Lower leg skin (tissue), 4 donors: ENCODE data around the gene KCNJ9. TPM values are rescaled to one million over a fixed set of nuclear protein-coding genes. Genes with fewer than 3 reads are reported as not detected.
"Not testable (repeated sequence)": the region's sequence is repeated elsewhere in the genome, so short reads cannot be mapped to it uniquely, and the experiment has no call there.

Experiments used
- DNase-seq, 2 donors: peaks; one replicate each; pipeline ENCODE4 v3.0.0-alpha.2; 2019; ENCODE audit warnings: low spot score in 2 of 2
- H3K4me3 ChIP-seq: fragments of 200-600 bp; sonication (generic); 2 replicates; pipeline ENCODE4 v1.5.1; 2017; ENCODE audit warnings: mild to moderate bottlenecking, low read depth; ENCODE audit not compliant: poor library complexity, severe bottlenecking
- POLR2A ChIP-seq, 2 donors: fragments of 450-650 bp; IDR thresholded peaks; one replicate each; pipeline ENCODE4 v1.6.1; 2016 to 2017; ENCODE audit warnings: antibody characterized with exemption in 2 of 2, mild to moderate bottlenecking in 1 of 2, moderate library complexity in 1 of 2
- WGBS, 2 donors: methylation state at CpG; one replicate each; pipeline ENCODE4 v1.1.5; 2018; 5-methylcytosine and 5-hydroxymethylcytosine counted together
- intact Hi-C: fragments of 100-400 bp; cut with DNase I; formaldehyde crosslinking; loops from one replicate; pipeline ENCODE4 v1.15.0; 2023; ENCODE audit warnings: low total_unique reads
- total RNA-seq, 4 donors: library from RNA; depleted of rRNA; stranded (reverse); fragments of >200 nt; gene quantifications; one replicate each; pipeline ENCODE4 v1.1.0, GENCODE V29; 2016
- TF ChIP-seq, protein P1 (sequence below), 3 donors: fragments of 450-650 bp; IDR thresholded peaks; one replicate each; pipeline ENCODE4 v1.5.1; 2016; ENCODE audit warnings: antibody characterized with exemption in 3 of 3, mild to moderate bottlenecking in 3 of 3, moderate library complexity in 2 of 3

KCNJ9 gene
- total RNA-seq, 4 donors from 2014 or later, result 0.12 TPM; not detected in 3

DNA sequence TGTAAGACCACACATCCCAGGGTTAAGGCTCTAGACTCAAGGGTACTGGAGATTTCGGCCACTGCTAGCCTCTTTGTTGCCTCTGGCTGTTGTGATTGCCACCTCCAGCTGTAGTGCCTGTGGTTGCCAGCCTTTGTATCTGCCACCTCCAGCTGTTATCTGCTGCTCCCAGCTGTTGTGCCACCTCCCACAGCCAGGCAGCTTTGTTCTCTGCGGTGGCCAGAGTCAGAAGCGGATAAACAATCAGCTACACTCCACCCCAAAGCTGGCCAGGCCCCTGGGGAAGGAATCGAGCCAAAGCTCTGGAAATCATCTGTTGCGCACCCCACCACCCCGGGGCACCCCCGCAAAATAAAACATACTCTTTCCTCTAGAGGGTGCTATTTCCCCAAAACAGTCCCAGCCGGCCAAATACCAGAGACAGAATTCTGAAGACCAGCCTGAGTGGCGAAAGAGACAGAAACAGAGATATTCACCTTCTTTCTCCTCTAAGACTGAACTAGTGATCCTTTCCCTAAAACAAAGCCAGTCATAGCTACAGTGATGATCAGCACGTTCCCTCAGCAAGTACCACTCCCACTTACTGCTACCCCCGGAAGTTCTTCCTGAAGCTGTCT, 34.7 kb upstream of the KCNJ9 start:
- no peak for TF ChIP-seq POLR2A (IDR thresholded peaks at IDR 0.05)
- TF ChIP-seq, protein P1, sequence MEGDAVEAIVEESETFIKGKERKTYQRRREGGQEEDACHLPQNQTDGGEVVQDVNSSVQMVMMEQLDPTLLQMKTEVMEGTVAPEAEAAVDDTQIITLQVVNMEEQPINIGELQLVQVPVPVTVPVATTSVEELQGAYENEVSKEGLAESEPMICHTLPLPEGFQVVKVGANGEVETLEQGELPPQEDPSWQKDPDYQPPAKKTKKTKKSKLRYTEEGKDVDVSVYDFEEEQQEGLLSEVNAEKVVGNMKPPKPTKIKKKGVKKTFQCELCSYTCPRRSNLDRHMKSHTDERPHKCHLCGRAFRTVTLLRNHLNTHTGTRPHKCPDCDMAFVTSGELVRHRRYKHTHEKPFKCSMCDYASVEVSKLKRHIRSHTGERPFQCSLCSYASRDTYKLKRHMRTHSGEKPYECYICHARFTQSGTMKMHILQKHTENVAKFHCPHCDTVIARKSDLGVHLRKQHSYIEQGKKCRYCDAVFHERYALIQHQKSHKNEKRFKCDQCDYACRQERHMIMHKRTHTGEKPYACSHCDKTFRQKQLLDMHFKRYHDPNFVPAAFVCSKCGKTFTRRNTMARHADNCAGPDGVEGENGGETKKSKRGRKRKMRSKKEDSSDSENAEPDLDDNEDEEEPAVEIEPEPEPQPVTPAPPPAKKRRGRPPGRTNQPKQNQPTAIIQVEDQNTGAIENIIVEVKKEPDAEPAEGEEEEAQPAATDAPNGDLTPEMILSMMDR (IDR thresholded peaks at IDR 0.05), result no peak
- peak in 1 of 2 donors; percentile 40 for DNase-seq
- 5 to 8% methylated on average over 11 of the region's 11 CpGs for WGBS, 2 donors
- H3K4me3 ChIP-seq, result no peak overlapping the region
- intact Hi-C loops, result no loop called here

DNA sequence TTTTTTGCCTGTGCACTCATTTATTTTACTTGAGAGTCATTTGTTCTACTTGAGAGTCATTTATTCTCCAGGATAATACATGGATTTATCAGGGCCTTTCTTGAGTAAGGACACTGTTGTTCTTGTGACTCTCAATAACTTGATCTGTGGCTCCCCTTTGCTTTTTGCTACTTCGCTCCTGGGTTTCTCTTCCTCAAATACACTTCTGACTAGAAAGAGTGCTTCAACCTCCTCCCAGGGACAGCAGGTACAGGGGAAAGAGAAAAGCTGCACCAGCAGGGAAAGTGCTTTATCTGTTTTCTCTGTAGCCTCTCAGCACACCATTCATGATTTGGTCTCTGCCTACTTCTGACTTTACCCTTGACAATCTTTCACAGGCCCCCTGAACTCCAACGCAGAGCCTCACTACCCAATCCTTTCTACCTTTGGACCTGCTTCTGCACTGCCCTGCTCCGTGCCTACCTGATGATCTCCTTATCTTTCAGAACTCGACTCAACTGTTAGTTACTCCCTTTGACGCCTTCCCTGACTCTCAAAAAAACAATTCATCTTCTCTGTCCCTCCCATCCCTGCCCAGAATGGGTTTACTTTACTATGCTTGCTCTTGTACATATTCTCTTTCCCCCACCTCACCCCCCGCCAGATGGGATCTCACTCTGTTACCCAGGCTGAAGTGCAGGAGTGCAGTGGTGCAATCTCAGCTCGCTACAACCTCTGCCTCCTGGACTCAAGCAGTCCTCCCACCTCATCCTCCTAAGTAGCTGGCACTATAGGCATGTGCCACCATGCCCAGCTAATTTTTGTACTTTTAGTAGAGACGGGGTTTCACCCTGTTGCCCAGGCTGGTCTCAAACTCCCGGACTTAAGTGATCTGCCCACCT, 34.0 kb upstream of the KCNJ9 start:
- intact Hi-C loops, result no loop called here
- WGBS, 2 donors, result 83 to 91% methylated on average over 9 of the region's 9 CpGs
- H3K4me3 ChIP-seq, result no peak overlapping the region
- no peak for TF ChIP-seq POLR2A (IDR thresholded peaks at IDR 0.05)
- TF ChIP-seq, protein P1 (IDR thresholded peaks at IDR 0.05), result no peak
- no peak for DNase-seq

DNA sequence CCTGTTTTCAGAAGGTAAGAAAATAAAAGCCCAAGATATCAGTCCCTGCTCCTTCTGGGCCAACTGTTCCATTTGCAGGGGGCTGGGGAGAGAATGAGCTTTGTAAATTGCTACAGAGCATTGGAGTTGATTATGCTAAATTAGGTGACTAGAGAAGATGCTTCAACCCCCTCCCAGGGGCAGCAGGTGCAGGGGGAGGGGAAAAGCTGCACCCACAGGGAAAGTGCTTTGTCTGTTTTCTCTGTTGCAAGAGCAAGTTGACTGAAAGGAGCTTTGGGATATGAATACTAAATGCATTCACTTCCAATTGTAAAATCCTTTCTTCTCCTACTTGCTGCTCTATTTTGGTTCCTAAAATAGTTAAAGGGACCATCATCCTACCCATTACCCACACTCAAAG, 33.0 kb upstream of the KCNJ9 start:
- intact Hi-C loops, result no loop called here
- no peak overlapping the region for H3K4me3 ChIP-seq
- TF ChIP-seq POLR2A (IDR thresholded peaks at IDR 0.05), result no peak
- TF ChIP-seq, protein P1 (IDR thresholded peaks at IDR 0.05), result no peak
- DNase-seq, result no peak

DNA sequence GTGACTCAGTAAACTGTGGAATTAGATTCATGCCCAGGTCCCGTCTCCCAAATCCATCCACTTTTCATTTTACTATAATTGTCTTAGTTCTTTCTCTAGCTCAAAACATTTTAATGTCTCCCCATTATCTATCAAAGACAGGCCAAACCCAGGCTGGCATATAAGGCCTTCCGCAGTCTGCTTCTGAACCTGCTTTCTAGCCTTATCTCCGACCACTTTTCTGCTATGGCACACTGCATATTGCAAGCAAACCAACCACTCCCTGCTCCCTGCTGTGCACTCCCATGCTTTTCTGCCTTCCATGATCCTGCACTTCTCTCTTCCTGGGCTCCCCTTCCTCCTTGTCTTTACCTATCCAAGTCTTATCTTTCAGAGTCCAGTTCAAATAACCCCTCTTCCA, 32.2 kb upstream of the KCNJ9 start:
- intact Hi-C loops, result no loop called here
- no peak overlapping the region for H3K4me3 ChIP-seq
- no peak for TF ChIP-seq POLR2A (IDR thresholded peaks at IDR 0.05)
- TF ChIP-seq, protein P1 (IDR thresholded peaks at IDR 0.05), result no peak
- WGBS, 2 donors, result 87 to 95% methylated on average over 3 of the region's 3 CpGs
- DNase-seq, result no peak

DNA sequence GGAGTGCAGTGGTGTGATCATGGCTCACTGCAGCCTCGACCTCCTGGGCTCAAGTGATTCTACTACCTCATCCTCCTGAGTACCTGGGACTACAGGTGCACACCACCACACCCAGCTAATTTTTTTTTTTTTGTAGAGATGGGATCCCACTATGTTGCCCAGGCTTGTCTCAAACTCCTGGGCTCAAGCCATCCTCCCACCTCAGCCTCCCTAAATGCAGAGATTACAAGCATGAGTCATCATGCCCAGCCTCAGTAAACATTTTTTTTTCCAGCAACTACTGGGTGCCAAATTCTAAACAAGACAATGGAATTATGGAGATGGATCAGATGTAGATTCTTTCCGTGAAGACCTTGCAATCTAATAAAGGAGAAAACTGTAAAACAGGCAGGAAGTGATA, 31.2 kb upstream of the KCNJ9 start:
- intact Hi-C loops, DNase-seq, H3K4me3 ChIP-seq: not testable (repeated sequence)
- 57 to 58% methylated on average over 2 of the region's 2 CpGs for WGBS, 2 donors

DNA sequence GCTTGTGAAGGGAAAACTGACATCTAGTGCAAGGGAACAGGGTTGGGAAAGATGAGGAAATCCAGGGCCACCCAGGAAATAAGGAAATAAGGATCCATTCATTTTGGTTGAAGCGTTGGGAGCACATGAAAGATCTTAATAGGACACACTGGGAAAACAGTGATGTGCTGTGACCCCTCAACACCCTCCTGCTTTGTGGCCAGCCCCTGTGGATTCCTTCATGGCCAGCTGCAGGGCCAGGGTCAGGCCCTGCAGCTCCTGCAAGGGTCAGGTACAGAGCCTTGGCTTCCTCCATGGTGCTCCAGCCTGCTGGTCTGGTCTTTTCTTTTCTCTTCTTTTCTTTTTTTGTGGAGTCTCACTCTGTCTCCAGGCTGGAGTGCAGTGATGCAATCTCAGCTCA, 30.7 kb upstream of the KCNJ9 start:
- TF ChIP-seq, protein P1 (IDR thresholded peaks at IDR 0.05), result no peak
- TF ChIP-seq POLR2A (IDR thresholded peaks at IDR 0.05), result no peak
- no peak overlapping the region for H3K4me3 ChIP-seq
- DNase-seq, result no peak
- intact Hi-C loops, result no loop called here
- 75 to 92% methylated on average over 1 of the region's 1 CpG for WGBS, 2 donors
